Measurements from ENCODE around the gene LCN6. TPM values are rescaled to one million over a fixed set of nuclear protein-coding genes. Genes with fewer than 3 reads are reported as not detected.

Gene LCN6
- total and polyA plus RNA-seq, 3 donors from 2014 or later = 7.8 to 19.1 (median 11.3) TPM

- H3K4me3 ChIP-seq = no peak overlapping the region
- WGBS, 2 donors = 68 to 78% methylated on average over 6 to 10 of the region's 10 CpGs
- DNase-seq = no peak
- intact Hi-C loops (cut with DNase I; ENCODE audit: low total_unique reads) = no loop called here
- TF ChIP-seq CTCF (IDR thresholded peaks at IDR 0.05) (no peak), POLR2A (IDR thresholded peaks at IDR 0.05) (no peak)
- H3K9me3 ChIP-seq = no peaks in the 10 kb centered on the region
- H3K27ac ChIP-seq = no peak overlapping the region
- no peaks in the 10 kb centered on the region for H3K27me3 ChIP-seq
- H3K4me1 ChIP-seq = peaks cover 25% of the 10 kb centered on the region
- H3K36me3 ChIP-seq (ENCODE audit: low read depth, missing control alignments) = peaks cover 4% of the 10 kb centered on the region
Measured at GRCh38 chr9:136725612-136726011, 22.7 kb downstream of the LCN6 start.

GRCh38 chr9:136724772-136725171 lies 23.6 kb downstream of the LCN6 start:
- peaks cover 29% of the 10 kb centered on the region for H3K4me1 ChIP-seq
- H3K27me3 ChIP-seq = no peaks in the 10 kb centered on the region
- no peak overlapping the region for H3K4me3 ChIP-seq
- DNase-seq = no peak
- H3K9me3 ChIP-seq = no peaks in the 10 kb centered on the region
- H3K27ac ChIP-seq = no peak overlapping the region
- WGBS, 2 donors = 80 to 81% methylated on average over 6 to 7 of the region's 7 CpGs
- TF ChIP-seq POLR2A (IDR thresholded peaks at IDR 0.05) (no peak), CTCF (IDR thresholded peaks at IDR 0.05) (no peak)
- intact Hi-C loops (cut with DNase I; ENCODE audit: low total_unique reads) = no loop called here
- peaks cover 4% of the 10 kb centered on the region for H3K36me3 ChIP-seq (ENCODE audit: low read depth, missing control alignments)

- Histone ChIP-seq H3K36me3 (ENCODE audit: low read depth, missing control alignments) (peaks cover 4% of the 10 kb centered on the region), H3K27ac (no peak overlapping the region), H3K27me3 (no peaks in the 10 kb centered on the region), H3K9me3 (no peaks in the 10 kb centered on the region), H3K4me3 (no peak overlapping the region), H3K4me1 (peaks cover 27% of the 10 kb centered on the region)
- WGBS, 2 donors = 95 to 98% methylated on average over 3 to 8 of the region's 8 CpGs
- intact Hi-C loops (cut with DNase I; ENCODE audit: low total_unique reads) = no loop called here
- DNase-seq = no peak
- TF ChIP-seq POLR2A (IDR thresholded peaks at IDR 0.05) (no peak), CTCF (IDR thresholded peaks at IDR 0.05) (no peak)
Measured at GRCh38 chr9:136723989-136724388, 24.3 kb downstream of the LCN6 start.

GRCh38 chr9:136723362-136723976 lies 24.9 kb downstream of the LCN6 start:
- H3K9me3 ChIP-seq = no peaks in the 10 kb centered on the region
- H3K27ac ChIP-seq = no peak overlapping the region
- no peaks in the 10 kb centered on the region for H3K27me3 ChIP-seq
- WGBS, 2 donors = 56 to 88% methylated on average over 5 to 25 of the region's 32 CpGs
- peaks cover 4% of the 10 kb centered on the region for H3K36me3 ChIP-seq (ENCODE audit: low read depth, missing control alignments)
- peaks cover 22% of the 10 kb centered on the region for H3K4me1 ChIP-seq
- TF ChIP-seq CTCF (IDR thresholded peaks at IDR 0.05) (no peak), POLR2A (IDR thresholded peaks at IDR 0.05) (no peak)
- H3K4me3 ChIP-seq = no peak overlapping the region
- DNase-seq = no peak
- intact Hi-C loops (cut with DNase I; ENCODE audit: low total_unique reads) = no loop called here

GRCh38 chr9:136722969-136723356 lies 25.4 kb downstream of the LCN6 start:
- no peak for DNase-seq
- peaks cover 4% of the 10 kb centered on the region for H3K36me3 ChIP-seq (ENCODE audit: low read depth, missing control alignments)
- no peak for TF ChIP-seq POLR2A (IDR thresholded peaks at IDR 0.05)
- TF ChIP-seq CTCF (IDR thresholded peaks at IDR 0.05) = no peak
- H3K27ac ChIP-seq = no peak overlapping the region
- H3K9me3 ChIP-seq = no peaks in the 10 kb centered on the region
- H3K4me3 ChIP-seq = no peak overlapping the region
- 93% methylated on average over 24 of the region's 24 CpGs; no CpG with 5 or more reads in 1 of the 2 donors for WGBS, 2 donors
- intact Hi-C loops (cut with DNase I; ENCODE audit: low total_unique reads) = no loop called here
- peaks cover 22% of the 10 kb centered on the region for H3K4me1 ChIP-seq
- no peaks in the 10 kb centered on the region for H3K27me3 ChIP-seq

Data from testis (tissue), 3 donors.